Forelimb muscle (tissue), 1 donor: Measurements from ENCODE around the gene PGBD4. TPM values are rescaled to one million over a fixed set of nuclear protein-coding genes. Genes with fewer than 3 reads are reported as not detected.

Experiments
- DNase-seq: peaks from one replicate; pipeline ENCODE4 v3.0.0-alpha.2; 2013; ENCODE audit warnings: low read depth
- polyA plus RNA-seq: library from polyadenylated mRNA; unstranded; fragments of 120-200 nt; gene quantifications from one replicate; pipeline ENCODE4 v1.2.1, GENCODE V29; 2013; ENCODE audit not compliant: insufficient read length

Gene PGBD4
- 2.2 TPM for polyA plus RNA-seq

DNA sequence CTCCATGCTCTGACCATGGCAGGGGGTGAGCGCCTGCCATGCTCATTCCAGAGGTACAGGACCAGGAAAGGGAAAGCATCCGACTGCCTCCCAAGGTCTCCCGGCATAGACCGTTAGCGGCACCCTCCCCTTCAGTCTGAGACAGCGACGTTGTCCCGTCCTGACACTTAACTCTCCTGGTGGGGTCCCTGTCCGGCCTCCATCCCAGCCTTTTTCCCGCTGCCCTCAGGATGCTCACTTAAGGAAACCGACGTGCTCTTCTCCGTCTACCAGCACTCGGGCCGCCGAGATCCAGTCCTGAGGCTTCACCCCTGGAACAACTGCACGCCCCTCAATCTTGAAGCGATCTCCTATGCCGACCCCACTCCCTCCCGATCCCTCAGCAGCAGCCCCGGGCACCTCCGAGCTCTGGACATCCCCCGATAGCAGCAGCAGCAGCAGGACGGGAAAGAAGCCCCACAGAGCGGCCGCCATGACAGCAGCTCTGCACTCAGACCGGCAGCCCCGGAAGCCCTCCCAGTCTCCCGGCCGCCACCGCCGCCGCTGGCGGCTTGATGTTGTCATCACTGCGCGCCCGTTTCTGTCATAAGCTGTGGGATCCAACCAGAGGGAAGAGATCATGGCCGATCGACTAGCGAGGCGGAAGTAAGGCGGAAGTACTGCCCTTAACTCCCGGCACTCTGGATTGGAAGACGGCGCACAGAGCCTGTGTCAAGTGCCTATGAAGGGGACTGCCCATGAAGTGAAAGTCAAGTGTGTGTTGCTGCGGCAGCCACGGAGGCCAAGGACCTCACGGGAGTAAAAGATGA, at the start of gene PGBD4, which contains the start of gene EMC7:
Gene PGBD4 (plus strand): TSS at position 718 of the 809 bp plus-strand sequence. CDS start 449 bp downstream, outside the sequence.
Gene EMC7 (minus strand): TSS at position 497 of the 809 bp plus-strand sequence. CDS start 23 bp downstream, at position 474.
- DNase-seq, result peak; percentile 99

DNA sequence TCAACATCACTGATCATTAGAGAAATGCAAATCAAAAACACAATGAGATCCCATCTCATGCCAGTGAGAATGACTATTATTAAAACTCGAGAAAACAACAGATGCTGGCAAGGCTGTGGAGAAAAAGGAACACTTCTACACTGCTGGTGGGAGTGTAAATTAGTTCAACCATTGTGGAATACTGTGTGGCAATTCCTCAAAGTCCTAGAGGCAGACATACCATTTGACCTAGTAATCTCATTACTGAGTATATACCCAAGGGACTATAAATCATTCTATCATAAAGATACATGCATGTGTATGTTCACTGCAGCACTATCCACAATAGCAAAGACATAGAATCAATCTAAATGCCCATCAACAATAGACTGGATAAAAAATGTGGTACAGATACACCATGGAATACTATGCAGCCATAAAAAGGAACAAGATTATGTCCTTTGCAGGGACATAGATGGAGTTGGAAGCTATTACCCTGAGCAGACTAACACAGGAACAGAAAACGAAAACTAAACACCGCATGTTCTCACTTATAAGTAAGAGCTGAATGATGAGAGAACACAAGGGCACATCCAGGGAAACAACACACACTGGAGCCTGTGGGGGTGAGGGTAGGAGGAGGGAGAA, 47.7 kb upstream of the PGBD4 start:
- no peak for DNase-seq

DNA sequence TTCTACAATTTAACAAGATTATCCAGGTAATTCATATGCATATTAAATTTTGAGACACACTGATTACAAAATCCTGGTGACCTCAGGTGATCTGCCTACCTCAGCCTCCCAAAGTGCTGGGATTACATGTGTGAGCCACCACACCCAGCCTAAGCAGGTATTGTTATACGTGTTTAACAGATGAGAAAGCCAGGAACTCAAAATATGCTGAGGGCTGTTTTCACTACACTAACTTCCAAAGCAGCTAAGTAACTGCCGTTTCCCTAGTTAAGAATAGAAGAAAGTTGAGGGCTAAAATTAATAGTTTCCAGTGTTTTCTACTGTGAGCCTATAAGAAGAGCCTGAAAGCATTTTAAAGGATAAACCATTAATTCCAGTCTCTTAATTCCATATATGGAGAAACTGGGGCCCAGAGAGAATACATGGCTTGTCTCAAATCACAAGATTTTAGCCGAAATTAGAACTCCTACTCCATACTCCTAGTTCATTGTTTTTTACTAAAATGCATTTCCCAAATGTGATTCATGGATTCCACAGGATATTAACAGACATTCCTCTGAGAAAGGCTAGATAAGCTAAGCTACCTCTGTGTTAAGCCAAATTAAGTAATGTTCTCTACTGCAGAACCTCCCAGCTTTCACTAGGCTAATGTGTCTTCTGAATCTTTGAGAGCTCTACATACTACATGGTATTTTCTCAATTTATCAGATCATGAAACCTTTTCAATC, 45.9 kb upstream of the PGBD4 start:
- DNase-seq, result no peak

DNA sequence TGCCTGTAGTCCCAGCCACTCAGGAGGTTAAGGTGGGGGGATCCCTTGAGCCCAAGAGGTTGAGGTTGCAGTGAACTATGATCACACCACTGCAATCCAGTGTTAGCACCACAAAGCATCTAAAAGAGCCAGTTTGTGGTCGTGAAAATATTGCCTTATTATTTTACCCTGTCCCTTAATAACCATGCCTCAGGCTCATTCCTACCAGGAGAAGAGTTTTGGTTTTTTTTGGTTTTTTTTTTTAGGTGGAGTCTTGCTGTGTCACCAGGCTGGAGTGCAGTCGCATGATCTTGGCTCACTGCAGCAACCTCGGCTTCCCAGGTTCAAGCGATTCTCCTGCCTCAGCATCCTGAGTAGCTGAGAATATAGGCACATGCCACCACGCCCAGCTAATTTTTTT, 45.0 kb upstream of the PGBD4 start:
- no peak for DNase-seq

- no peak for DNase-seq
Measured at GRCh38 chr15:34059476-34059875, 42.4 kb upstream of the PGBD4 start.

GRCh38 chr15:34059946-34060345, 41.9 kb upstream of the PGBD4 start:
- no peak for DNase-seq

DNA sequence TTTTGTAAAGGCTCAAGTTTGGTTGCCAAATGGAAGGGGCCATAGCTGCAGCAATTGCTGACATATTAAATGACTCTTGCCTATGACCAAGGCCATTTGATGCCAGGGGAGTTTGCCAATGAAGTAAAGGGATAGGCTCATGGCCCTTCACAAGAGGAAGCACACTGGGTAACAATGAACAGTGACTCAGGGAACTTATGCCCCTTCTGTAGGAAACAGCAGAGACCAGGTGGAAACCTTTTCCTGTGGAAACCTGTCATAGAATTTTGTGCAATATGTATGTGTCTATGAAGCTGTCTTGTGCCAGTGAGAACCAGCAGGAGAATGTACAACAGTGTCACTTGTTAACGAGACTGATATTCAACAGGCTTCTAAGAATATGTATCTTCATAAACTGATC, 37.4 kb upstream of the PGBD4 start:
- DNase-seq, result no peak

DNA sequence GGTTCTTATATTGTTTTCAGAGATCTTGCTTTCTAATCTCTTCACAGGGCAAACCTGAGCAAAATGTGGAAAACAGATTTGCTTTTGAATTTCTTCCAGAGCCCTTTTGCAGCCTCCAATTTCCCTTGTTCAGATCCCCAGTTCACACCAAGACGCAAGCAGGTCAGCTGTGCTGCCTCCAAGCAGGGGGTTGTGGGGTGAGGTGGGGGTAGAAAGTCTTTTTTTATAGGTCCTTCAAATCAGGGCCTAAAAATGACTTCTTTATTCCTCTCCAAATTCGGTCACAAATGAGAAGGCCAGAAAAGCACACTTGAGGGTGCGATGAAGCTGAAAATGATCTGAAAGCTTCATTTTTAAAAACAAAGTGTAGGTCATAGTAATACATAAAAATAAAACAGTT, 36.6 kb upstream of the PGBD4 start:
- DNase-seq, result no peak

- no peak for DNase-seq
Measured at GRCh38 chr15:34065941-34066340, 35.9 kb upstream of the PGBD4 start.

GRCh38 chr15:34070003-34070402, 31.9 kb upstream of the PGBD4 start:
- DNase-seq, result no peak

- DNase-seq, result no peak
Measured at GRCh38 chr15:34076785-34077184, 25.1 kb upstream of the PGBD4 start.

GRCh38 chr15:34078900-34079299, 23.0 kb upstream of the PGBD4 start:
- DNase-seq, result no peak

DNA sequence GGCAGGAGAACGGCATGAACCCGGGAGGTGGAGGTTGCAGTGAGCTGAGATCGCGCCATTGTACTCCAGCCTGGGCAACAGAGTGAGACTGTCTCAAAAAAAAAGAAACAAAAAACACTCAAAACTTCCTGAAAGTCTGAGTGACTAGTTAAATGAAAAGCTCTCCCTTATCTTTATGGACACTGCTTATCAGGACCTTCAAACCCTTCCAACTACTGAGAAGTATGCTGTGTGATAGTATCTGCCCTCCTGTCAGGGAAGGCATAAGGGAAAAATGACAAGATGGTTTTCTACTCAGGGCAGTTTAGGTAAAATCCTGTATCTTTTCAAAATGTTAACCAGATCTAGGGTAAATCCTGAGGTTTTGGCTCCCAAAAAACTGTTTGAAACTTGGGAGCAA, 22.0 kb upstream of the PGBD4 start:
- DNase-seq, result no peak

- no peak for DNase-seq
Measured at GRCh38 chr15:34084086-34084485, 17.8 kb upstream of the PGBD4 start.

DNA sequence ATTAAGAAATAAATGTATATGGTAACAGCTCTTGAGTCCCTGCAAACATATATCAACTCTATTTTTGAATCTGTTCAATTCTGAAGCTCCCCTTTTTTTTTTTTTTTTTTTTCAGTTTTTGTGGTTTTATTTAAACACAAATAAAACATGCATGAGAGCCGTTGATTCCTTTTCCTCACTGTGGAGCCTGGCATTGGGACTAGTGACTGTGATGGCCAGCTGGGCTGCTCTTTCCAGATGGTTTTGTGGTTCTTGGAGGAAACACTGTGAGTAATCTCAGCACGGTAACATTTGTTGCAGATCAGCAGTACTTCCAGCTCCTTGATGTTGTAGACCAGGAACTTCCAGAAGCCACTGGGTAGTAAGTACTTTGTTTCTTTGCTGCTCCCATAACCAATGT, 16.1 kb upstream of the PGBD4 start:
- DNase-seq, result no peak

DNA sequence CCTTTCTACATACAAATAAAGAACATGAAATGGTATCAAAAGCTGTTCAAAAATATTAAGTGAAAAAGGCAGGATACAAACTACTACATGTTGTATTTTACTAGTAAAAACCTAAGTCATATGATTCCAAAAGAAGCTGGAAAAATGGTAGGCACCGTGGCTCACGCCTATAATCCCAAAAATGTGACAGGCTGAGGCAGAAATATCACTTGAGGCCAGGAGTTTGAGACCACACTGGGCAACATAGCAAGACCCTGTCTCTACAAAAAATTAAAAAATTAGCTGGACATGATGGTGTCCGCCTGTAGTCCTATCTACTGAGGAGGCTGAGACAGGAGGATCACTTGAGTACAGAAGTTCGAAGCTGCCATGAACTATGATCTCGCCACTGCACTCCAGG, 2.0 kb upstream of the PGBD4 start:
- DNase-seq, result no peak

DNA sequence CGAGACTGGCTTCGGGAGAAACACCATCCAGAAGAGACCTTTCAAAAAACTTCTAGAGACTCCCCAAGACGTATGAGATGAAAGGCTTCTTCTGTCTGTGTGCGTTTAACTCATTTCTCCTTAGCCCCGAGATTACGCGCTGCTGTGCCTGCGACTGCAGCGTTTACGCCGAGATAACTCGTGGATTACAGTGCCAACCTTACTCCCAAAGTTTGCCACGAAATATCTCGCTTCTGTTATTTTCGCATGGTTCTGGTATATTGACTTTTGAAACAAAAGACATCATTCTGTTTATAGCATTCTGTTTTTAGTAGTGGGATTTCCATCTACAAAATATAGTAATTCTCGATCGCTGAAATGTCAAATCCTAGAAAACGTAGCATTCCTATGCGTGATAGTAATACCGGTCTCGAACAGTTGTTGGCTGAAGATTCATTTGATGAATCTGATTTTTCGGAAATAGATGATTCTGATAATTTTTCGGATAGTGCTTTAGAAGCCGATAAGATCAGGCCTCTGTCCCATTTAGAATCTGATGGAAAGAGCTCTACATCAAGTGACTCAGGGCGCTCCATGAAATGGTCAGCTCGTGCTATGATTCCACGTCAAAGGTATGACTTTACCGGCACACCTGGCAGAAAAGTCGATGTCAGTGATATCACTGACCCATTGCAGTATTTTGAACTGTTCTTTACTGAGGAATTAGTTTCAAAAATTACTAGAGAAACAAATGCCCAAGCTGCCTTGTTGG, 467 bp downstream of the PGBD4 start:
- DNase-seq, result no peak

DNA sequence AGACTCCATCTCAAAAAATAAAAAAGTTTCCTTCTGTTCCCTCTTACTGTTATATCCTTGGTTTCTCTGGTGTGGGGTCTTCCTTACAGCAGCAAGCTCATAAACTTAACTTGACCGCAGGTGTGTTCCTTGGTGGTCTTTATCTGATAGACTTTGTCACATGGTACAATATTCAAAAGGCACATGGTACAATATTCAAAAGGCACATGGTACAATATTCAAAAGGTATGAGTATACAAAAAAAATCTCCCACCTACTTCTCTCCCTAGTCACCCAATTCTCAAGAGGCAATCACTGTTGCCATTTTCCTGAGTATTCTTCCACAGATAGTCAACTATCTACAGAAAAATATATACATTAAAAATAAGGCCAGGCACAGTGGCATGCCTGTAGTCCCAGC, 4.5 kb downstream of the PGBD4 start:
- DNase-seq, result no peak

DNA sequence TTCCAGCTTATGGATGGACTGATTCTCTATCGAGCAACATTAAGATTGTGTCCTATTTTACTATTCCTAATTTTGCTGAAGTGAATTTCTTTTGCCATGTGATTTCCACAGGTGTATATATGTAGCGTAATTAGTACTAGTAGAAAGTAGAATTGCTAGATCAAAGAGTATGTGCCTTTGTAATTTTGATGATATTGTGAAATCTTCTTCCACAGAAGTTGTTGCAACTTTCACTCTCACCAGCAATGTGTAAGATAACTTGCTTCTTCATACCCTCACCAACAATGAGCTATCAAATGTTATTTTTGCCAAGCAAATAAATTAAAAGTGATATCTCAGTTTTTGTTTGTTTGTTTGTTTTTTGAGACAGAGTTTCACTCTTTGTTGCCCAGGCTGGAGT, 5.4 kb downstream of the PGBD4 start:
- DNase-seq, result no peak

GRCh38 chr15:34109797-34110663, 8.1 kb downstream of the PGBD4 start:
- no peak for DNase-seq

DNA sequence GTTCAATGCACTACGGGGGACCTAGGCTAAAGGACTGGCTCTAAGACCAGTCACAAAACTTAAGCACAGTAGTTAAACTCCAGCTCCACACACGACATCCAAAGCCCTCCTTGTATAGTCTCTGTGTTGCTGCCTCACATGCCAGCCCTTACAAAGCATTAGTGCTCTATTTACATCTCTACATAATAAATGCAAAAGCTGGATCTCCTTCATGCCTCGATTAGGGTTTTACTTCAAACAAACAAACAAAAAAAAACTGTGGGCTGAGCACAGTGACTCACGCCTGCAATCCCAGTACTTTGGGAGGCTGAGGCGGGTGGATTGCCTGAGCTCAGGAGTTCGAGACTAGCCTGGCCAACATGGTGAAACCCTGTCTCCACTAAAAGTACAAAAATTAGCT, 9.6 kb downstream of the PGBD4 start:
- no peak for DNase-seq
